Large intestine (tissue), 3 donors: ENCODE measurements around the gene POLR2F. TPM values are rescaled to one million over a fixed set of nuclear protein-coding genes. Genes with fewer than 3 reads are reported as not detected.

ENCODE experiments used
- DNase-seq, 2 donors: peaks; one replicate each; pipeline versions ENCODE4 v3.0.0 to v3.0.0-alpha.2; 2013
- H3K27ac ChIP-seq: one replicate; pipeline ENCODE4 v1.5.1; 2013; ENCODE audit warnings: low read length
- H3K27me3 ChIP-seq: 2 replicates; pipeline ENCODE4 v1.6.1; 2013; ENCODE audit warnings: low read length; ENCODE audit not compliant: control insufficient read depth, insufficient read depth
- H3K36me3 ChIP-seq: 2 replicates; pipeline ENCODE4 v1.6.1; 2013; ENCODE audit warnings: low read length; ENCODE audit not compliant: control insufficient read depth, insufficient read depth
- H3K4me1 ChIP-seq: one replicate; pipeline ENCODE4 v1.6.1; 2013; ENCODE audit warnings: low read length; ENCODE audit not compliant: control insufficient read depth, insufficient read depth
- H3K4me3 ChIP-seq: one replicate; pipeline ENCODE4 v1.5.1; 2013; ENCODE audit warnings: low read length
- H3K9me3 ChIP-seq: one replicate; pipeline ENCODE4 v1.6.1; 2013; ENCODE audit warnings: mild to moderate bottlenecking, low read depth, low read length, moderate library complexity; ENCODE audit not compliant: control insufficient read depth
- WGBS: methylation state at CpG from one replicate; pipeline ENCODE4 v1.1.5; 2013; ENCODE audit warnings: low lambda C conversion rate; ENCODE audit not compliant: insufficient coverage; 5-methylcytosine and 5-hydroxymethylcytosine counted together
- polyA plus RNA-seq: library from polyadenylated mRNA; unstranded; fragments of 120-200 nt; gene quantifications from one replicate; pipeline ENCODE4 v1.2.1, GENCODE V29; 2013

POLR2F gene
- polyA plus RNA-seq, 1 donor = 62.8 TPM

- no peaks in the 10 kb centered on the region for H3K9me3 ChIP-seq
- H3K36me3 ChIP-seq = no peaks in the 10 kb centered on the region
- DNase-seq = no peak
- no peaks in the 10 kb centered on the region for H3K27me3 ChIP-seq
- no peak overlapping the region for H3K4me3 ChIP-seq
- no peaks in the 10 kb centered on the region for H3K4me1 ChIP-seq
- H3K27ac ChIP-seq = no peak overlapping the region
- no CpG with 5 or more reads among the region's 16 CpGs for WGBS
These were observed 46.3 kb downstream of the POLR2F start for GRCh38 chr22:37999640-38000272.

GRCh38 chr22:38005943-38006342, 52.4 kb downstream of the POLR2F start:
- no peak for DNase-seq
- no peaks in the 10 kb centered on the region for H3K9me3 ChIP-seq
- H3K36me3 ChIP-seq = no peaks in the 10 kb centered on the region
- no peaks in the 10 kb centered on the region for H3K27me3 ChIP-seq
- H3K27ac ChIP-seq = no peak overlapping the region
- no peaks in the 10 kb centered on the region for H3K4me1 ChIP-seq
- WGBS = no CpG with 5 or more reads among the region's 6 CpGs
- H3K4me3 ChIP-seq = no peak overlapping the region

- Histone ChIP-seq H3K4me3 (no peak overlapping the region), H3K36me3 (no peaks in the 10 kb centered on the region), H3K27me3 (no peaks in the 10 kb centered on the region), H3K4me1 (no peaks in the 10 kb centered on the region), H3K9me3 (no peaks in the 10 kb centered on the region), H3K27ac (no peak overlapping the region)
- no CpG with 5 or more reads among the region's 3 CpGs for WGBS
- no peak for DNase-seq
These were observed 53.4 kb downstream of the POLR2F start for GRCh38 chr22:38006906-38007305.

- Histone ChIP-seq H3K36me3 (no peaks in the 10 kb centered on the region), H3K9me3 (no peaks in the 10 kb centered on the region), H3K27ac (no peak overlapping the region), H3K27me3 (no peaks in the 10 kb centered on the region), H3K4me3 (no peak overlapping the region), H3K4me1 (no peaks in the 10 kb centered on the region)
- 94% methylated on average over 3 of the region's 13 CpGs for WGBS
- DNase-seq = no peak
These were observed 53.9 kb downstream of the POLR2F start for GRCh38 chr22:38007330-38007902.

GRCh38 chr22:38009000-38009806, 55.7 kb downstream of the POLR2F start:
- H3K27ac ChIP-seq = no peak overlapping the region
- 80% methylated on average over 1 of the region's 14 CpGs for WGBS
- no peak for DNase-seq
- H3K4me3 ChIP-seq = no peak overlapping the region
- H3K4me1 ChIP-seq = no peaks in the 10 kb centered on the region
- no peaks in the 10 kb centered on the region for H3K36me3 ChIP-seq
- no peaks in the 10 kb centered on the region for H3K27me3 ChIP-seq
- H3K9me3 ChIP-seq = no peaks in the 10 kb centered on the region

GRCh38 chr22:38012604-38013072, 59.1 kb downstream of the POLR2F start:
- peaks cover 8% of the 10 kb centered on the region for H3K4me1 ChIP-seq
- no peaks in the 10 kb centered on the region for H3K9me3 ChIP-seq
- no peak overlapping the region for H3K4me3 ChIP-seq
- H3K27ac ChIP-seq = no peak overlapping the region
- no peaks in the 10 kb centered on the region for H3K27me3 ChIP-seq
- no peaks in the 10 kb centered on the region for H3K36me3 ChIP-seq
- DNase-seq = no peak
- WGBS = 57% methylated on average over 3 of the region's 7 CpGs

- Histone ChIP-seq H3K36me3 (no peaks in the 10 kb centered on the region), H3K4me3 (no peak overlapping the region), H3K27ac (no peak overlapping the region), H3K9me3 (no peaks in the 10 kb centered on the region), H3K27me3 (no peaks in the 10 kb centered on the region), H3K4me1 (peaks cover 8% of the 10 kb centered on the region)
- DNase-seq = no peak
- WGBS = no CpG with 5 or more reads among the region's 1 CpG
These were observed 60.6 kb downstream of the POLR2F start for GRCh38 chr22:38014083-38014482.

- WGBS = no CpG with 5 or more reads among the region's 33 CpGs
- Histone ChIP-seq H3K27ac (peak overlapping the region; percentile 26), H3K27me3 (no peaks in the 10 kb centered on the region), H3K4me1 (peaks cover 8% of the 10 kb centered on the region), H3K4me3 (no peak overlapping the region), H3K36me3 (no peaks in the 10 kb centered on the region), H3K9me3 (no peaks in the 10 kb centered on the region)
- peak in 1 of 2 donors; percentile 33 for DNase-seq
These were observed 63.0 kb downstream of the POLR2F start for GRCh38 chr22:38016182-38017151.

GRCh38 chr22:38017272-38017920, 63.9 kb downstream of the POLR2F start:
- Histone ChIP-seq H3K36me3 (no peaks in the 10 kb centered on the region), H3K9me3 (no peaks in the 10 kb centered on the region), H3K4me1 (peaks cover 8% of the 10 kb centered on the region), H3K27ac (peak overlapping the region; percentile 23), H3K4me3 (no peak overlapping the region), H3K27me3 (no peaks in the 10 kb centered on the region)
- DNase-seq = peak in 1 of 2 donors; percentile 35
- 83% methylated on average over 1 of the region's 7 CpGs for WGBS
